ENCODE measurements around the gene SLC35G2. TPM values are rescaled to one million over a fixed set of nuclear protein-coding genes. Genes with fewer than 3 reads are reported as not detected.
A peak's percentile ranks its signal among the peaks of the same experiment; 100 is the strongest.

SLC35G2 gene
- total RNA-seq, 1 donor from 2014 or later: 8.2 TPM

GRCh38 chr3:136835089-136835812 is 16.3 kb downstream of the SLC35G2 start:
- no peak for DNase-seq (ENCODE audit: low spot score)
- H3K4me1 Mint-ChIP-seq (ENCODE audit: unreplicated experiment): peaks cover 20% of the 10 kb centered on the region
- H3K27me3 Mint-ChIP-seq (ENCODE audit: unreplicated experiment): no peaks in the 10 kb centered on the region
- peaks cover 7% of the 10 kb centered on the region for H3K36me3 Mint-ChIP-seq (ENCODE audit: low read depth, unreplicated experiment)
- no peaks in the 10 kb centered on the region for H3K9me3 Mint-ChIP-seq (ENCODE audit: unreplicated experiment)
- H3K4me3 Mint-ChIP-seq (ENCODE audit: unreplicated experiment): no peak overlapping the region
- H3K27ac Mint-ChIP-seq (ENCODE audit: unreplicated experiment): no peak overlapping the region
- no peak for TF ChIP-seq CTCF (IDR thresholded peaks at IDR 0.05; ENCODE audit: unreplicated experiment)

- no peak for DNase-seq (ENCODE audit: low spot score)
- no peak overlapping the region for H3K27ac Mint-ChIP-seq (ENCODE audit: unreplicated experiment)
- H3K4me1 Mint-ChIP-seq (ENCODE audit: unreplicated experiment): peaks cover 20% of the 10 kb centered on the region
- no peaks in the 10 kb centered on the region for H3K9me3 Mint-ChIP-seq (ENCODE audit: unreplicated experiment)
- TF ChIP-seq CTCF (IDR thresholded peaks at IDR 0.05; ENCODE audit: unreplicated experiment): no peak
- H3K4me3 Mint-ChIP-seq (ENCODE audit: unreplicated experiment): no peak overlapping the region
- no peaks in the 10 kb centered on the region for H3K27me3 Mint-ChIP-seq (ENCODE audit: unreplicated experiment)
- H3K36me3 Mint-ChIP-seq (ENCODE audit: low read depth, unreplicated experiment): peaks cover 7% of the 10 kb centered on the region
Observed at GRCh38 chr3:136835813-136836510, 17.0 kb downstream of the SLC35G2 start.

- peaks cover 20% of the 10 kb centered on the region for H3K4me1 Mint-ChIP-seq (ENCODE audit: unreplicated experiment)
- no peak overlapping the region for H3K27ac Mint-ChIP-seq (ENCODE audit: unreplicated experiment)
- no peaks in the 10 kb centered on the region for H3K9me3 Mint-ChIP-seq (ENCODE audit: unreplicated experiment)
- H3K27me3 Mint-ChIP-seq (ENCODE audit: unreplicated experiment): no peaks in the 10 kb centered on the region
- peaks cover 7% of the 10 kb centered on the region for H3K36me3 Mint-ChIP-seq (ENCODE audit: low read depth, unreplicated experiment)
- H3K4me3 Mint-ChIP-seq (ENCODE audit: unreplicated experiment): no peak overlapping the region
- TF ChIP-seq CTCF (IDR thresholded peaks at IDR 0.05; ENCODE audit: unreplicated experiment): no peak
- no peak for DNase-seq (ENCODE audit: low spot score)
Observed at GRCh38 chr3:136836511-136837156, 17.7 kb downstream of the SLC35G2 start.

- no peaks in the 10 kb centered on the region for H3K9me3 Mint-ChIP-seq (ENCODE audit: unreplicated experiment)
- H3K36me3 Mint-ChIP-seq (ENCODE audit: low read depth, unreplicated experiment): peaks cover 14% of the 10 kb centered on the region
- no peak for TF ChIP-seq CTCF (IDR thresholded peaks at IDR 0.05; ENCODE audit: unreplicated experiment)
- peak overlapping the region; percentile 33 for H3K27ac Mint-ChIP-seq (ENCODE audit: unreplicated experiment)
- peaks cover 26% of the 10 kb centered on the region for H3K4me1 Mint-ChIP-seq (ENCODE audit: unreplicated experiment)
- DNase-seq (ENCODE audit: low spot score): no peak
- no peak overlapping the region for H3K4me3 Mint-ChIP-seq (ENCODE audit: unreplicated experiment)
- peaks cover 3% of the 10 kb centered on the region for H3K27me3 Mint-ChIP-seq (ENCODE audit: unreplicated experiment)
Observed at GRCh38 chr3:136838641-136839555, 20.0 kb downstream of the SLC35G2 start.
